ENCODE measurements around the gene OR2C1.

DNA sequence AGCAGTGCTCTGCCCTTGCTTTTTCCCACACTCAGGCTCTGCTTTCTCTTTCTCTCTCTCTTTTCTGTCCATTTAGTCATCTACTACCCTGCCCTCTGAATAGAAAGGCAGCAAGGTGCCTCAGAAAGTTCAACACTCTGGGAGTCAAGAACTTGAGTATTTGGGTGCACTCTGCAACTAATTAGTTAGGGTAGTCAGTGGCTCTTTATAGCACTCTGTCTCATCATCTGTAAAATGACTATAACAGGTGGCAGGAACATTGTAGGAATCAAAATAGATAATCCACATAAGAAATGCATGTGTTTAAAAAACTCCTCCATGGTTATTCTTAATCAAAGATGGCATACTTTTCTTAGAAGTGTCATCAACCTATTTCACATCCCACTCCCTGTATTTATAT, 7.2 kb downstream of the OR2C1 start:
- TF ChIP-seq, protein P1, sequence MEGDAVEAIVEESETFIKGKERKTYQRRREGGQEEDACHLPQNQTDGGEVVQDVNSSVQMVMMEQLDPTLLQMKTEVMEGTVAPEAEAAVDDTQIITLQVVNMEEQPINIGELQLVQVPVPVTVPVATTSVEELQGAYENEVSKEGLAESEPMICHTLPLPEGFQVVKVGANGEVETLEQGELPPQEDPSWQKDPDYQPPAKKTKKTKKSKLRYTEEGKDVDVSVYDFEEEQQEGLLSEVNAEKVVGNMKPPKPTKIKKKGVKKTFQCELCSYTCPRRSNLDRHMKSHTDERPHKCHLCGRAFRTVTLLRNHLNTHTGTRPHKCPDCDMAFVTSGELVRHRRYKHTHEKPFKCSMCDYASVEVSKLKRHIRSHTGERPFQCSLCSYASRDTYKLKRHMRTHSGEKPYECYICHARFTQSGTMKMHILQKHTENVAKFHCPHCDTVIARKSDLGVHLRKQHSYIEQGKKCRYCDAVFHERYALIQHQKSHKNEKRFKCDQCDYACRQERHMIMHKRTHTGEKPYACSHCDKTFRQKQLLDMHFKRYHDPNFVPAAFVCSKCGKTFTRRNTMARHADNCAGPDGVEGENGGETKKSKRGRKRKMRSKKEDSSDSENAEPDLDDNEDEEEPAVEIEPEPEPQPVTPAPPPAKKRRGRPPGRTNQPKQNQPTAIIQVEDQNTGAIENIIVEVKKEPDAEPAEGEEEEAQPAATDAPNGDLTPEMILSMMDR (IDR thresholded peaks at IDR 0.05; ENCODE audit: low read length) = no peak
- TF ChIP-seq EZH2 (optimal IDR thresholded peaks at IDR 0.05; ENCODE audit: low read depth, low read length) (no peak), EZH2phosphoT487 (IDR thresholded peaks at IDR 0.05; ENCODE audit: low read length) (no peak)

All from MM.1S (cell line).